LNCaP clone FGC (cell line): ENCODE measurements around the gene PTER.

ENCODE experiments used
- DNase-seq: peaks from one replicate; pipeline ENCODE4 v3.0.0-alpha.2; 2011; ENCODE audit warnings: low read depth
- H3K4me3 ChIP-seq: 2 replicates; pipeline ENCODE4 v1.5.1; 2011; ENCODE audit warnings: mild to moderate bottlenecking, low read depth, low read length, control low read depth
- CTCF ChIP-seq: IDR thresholded peaks from 2 replicates; pipeline ENCODE4 v1.5.1; 2012; ENCODE audit warnings: mild to moderate bottlenecking; ENCODE audit not compliant: control insufficient read depth, insufficient read depth; ENCODE audit errors: extremely low read depth

PTER gene

DNA sequence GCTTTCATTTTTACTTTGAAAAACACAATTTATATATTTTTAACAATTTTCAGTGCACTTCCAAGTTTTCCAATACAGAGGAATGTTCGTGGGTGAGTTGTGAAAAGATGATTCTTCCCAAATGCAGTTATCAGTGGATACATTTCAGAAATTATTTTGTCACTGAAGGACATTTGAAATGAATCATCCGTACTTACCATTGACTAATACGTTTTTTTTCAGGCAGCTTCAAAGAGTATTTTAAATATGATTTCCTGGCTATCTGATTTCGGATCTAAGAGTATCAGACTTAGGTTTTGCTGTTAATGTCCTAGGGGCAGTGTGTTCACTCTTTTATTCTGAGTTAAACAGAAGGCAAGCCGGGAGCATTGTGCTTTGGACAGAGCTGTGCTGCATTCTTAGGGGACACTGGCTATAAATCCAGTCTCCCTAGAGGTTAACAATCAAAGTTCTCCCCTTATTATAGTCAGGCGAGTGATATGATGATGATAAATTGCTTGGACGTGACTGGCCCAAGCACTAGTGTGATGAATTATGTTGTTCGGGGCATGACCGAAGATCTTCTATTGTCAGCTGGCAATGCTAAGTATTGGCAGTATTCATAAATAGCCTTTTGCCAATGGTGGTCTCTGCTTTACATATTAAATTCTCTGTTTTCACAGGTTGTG is 4.5 kb downstream of the PTER start:
- no peak for DNase-seq
- TF ChIP-seq CTCF, result no peak
- H3K4me3 ChIP-seq, result no peak overlapping the region

DNA sequence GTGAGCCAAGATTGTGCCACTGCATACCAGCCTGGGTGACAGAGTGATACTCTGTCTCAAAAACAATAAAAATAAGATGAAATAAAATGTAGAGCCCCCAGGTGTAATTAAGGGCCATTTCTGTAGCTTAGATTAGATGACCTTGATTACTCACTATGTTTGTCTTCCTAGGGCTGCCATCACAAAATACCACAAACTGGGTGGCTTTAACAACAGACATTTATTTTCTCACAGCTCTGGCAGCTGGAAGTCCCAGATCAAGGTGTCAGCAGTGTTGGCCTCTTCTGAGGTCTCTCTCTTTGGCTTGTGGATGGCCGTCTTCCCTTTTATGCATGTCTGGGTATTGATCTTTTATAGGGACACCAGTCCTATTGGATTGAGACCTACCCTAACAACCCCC is 6.1 kb downstream of the PTER start:
- no peak for TF ChIP-seq CTCF
- H3K4me3 ChIP-seq, result no peak overlapping the region
- no peak for DNase-seq

DNA sequence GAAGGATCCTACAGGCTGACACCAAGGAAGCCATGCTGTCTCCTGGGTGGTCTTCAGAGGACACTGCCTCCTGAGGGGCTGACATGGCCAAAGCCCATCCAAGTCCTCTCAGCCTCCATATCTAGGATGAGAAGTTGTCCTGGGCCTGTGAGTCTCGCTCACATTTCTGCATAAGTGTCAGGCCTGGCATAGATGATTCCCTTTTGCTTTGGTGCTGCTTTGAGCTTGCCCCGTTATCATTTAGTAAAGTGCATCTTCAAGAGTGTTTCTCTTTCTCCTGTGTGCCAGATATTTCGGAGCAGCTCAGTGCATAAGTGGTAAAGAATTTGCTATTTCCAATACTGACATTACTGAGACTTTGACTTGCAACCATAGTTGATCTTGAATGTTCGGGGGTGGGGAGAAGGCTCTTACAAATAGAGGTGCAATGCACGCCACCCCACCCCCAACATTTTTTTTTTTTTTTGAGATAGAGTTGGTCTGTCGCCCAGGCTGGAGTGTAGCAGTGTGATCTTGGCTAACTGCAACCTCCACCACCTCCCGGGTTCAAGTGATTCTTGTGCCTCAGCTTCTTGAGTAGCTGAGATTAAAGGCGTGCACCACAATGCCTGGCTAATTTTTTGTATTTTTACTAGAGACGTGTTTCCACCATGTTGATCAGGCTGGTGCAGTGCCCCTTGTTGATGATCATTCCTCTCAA is 9.1 kb downstream of the PTER start:
- no peak for DNase-seq
- no peak for TF ChIP-seq CTCF
- no peak overlapping the region for H3K4me3 ChIP-seq

GRCh38 chr10:16449454-16449853 is 12.6 kb downstream of the PTER start:
- no peak overlapping the region for H3K4me3 ChIP-seq
- no peak for TF ChIP-seq CTCF
- no peak for DNase-seq

GRCh38 chr10:16458166-16458955 is 21.6 kb downstream of the PTER start:
- DNase-seq, result no peak
- TF ChIP-seq CTCF, result no peak
- H3K4me3 ChIP-seq, result no peak overlapping the region

DNA sequence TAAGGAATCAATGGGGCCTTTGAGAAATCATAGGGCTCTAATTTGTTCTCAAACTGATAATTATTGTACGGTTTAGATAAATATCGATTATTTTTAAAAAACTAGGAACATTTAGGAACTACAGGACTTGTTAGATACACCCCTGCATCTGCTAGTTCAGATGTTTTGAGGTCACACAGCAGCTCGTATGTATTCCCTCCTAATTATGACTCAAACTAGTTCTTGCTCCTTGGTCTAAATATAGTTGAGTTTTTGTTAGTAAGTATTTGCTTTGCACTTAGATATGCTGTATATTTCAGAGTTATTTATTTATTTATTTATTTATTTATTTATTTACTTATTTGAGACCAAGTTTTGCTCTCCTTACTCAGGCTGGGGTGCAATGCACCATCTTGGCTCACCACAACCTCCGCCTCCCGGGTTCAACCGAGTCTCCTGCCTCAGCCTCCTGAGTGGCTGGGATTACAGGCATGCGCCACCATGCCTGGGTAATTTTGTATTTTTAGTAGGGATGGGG is 22.7 kb downstream of the PTER start:
- TF ChIP-seq CTCF, result no peak
- no peak for DNase-seq
- H3K4me3 ChIP-seq, result no peak overlapping the region
